HUES64 (cell line): ENCODE measurements around the gene APOC1.

Experiments
- H3K27ac ChIP-seq: 2 replicates; pipeline ENCODE4 v1.7.0; 2013; ENCODE audit warnings: low read depth, low read length, inconsistent platforms
- H3K27me3 ChIP-seq: 2 replicates; pipeline ENCODE4 v1.6.1; 2013; ENCODE audit warnings: mild to moderate bottlenecking, low read length; ENCODE audit not compliant: insufficient read depth
- H3K36me3 ChIP-seq: 2 replicates; pipeline ENCODE4 v1.6.1; 2013; ENCODE audit warnings: mild to moderate bottlenecking, low read length; ENCODE audit not compliant: insufficient read depth
- H3K4me1 ChIP-seq: 2 replicates; pipeline ENCODE4 v1.6.1; 2013; ENCODE audit warnings: mild to moderate bottlenecking, low read length, moderate library complexity; ENCODE audit not compliant: insufficient read depth
- H3K4me3 ChIP-seq: 2 replicates; pipeline ENCODE4 v1.5.1; 2013; ENCODE audit warnings: mild to moderate bottlenecking, low read length, moderate library complexity
- H3K9ac ChIP-seq: 2 replicates; pipeline ENCODE4 v1.6.1; 2013; ENCODE audit warnings: mild to moderate bottlenecking, low read depth, low read length
- H3K9me3 ChIP-seq: 2 replicates; pipeline ENCODE4 v1.6.1; 2013; ENCODE audit warnings: low read depth, low read length; ENCODE audit not compliant: insufficient read depth
- WGBS: fragments of 150-250, 120-280 bp; methylation state at CpG from one replicate; pipeline ENCODE4 v1.1.7; 2013; ENCODE audit warnings: missing lambda C conversion rate; 5-methylcytosine and 5-hydroxymethylcytosine counted together

The APOC1 gene

GRCh38 chr19:44890366-44891015 lies 23.9 kb upstream of the APOC1 start:
- Histone ChIP-seq H3K36me3 (peaks cover 60% of the 10 kb centered on the region), H3K27ac (peak overlapping the region; percentile 89), H3K9me3 (no peaks in the 10 kb centered on the region), H3K9ac (peak overlapping the region; percentile 72), H3K4me1 (peaks cover 6% of the 10 kb centered on the region; the same call in 1 of the 2 replicates), H3K27me3 (no peaks in the 10 kb centered on the region), H3K4me3 (peak overlapping the region; percentile 57)
- under 1% methylated on average over 40 of the region's 40 CpGs for WGBS

GRCh38 chr19:44891016-44891882 lies 23.2 kb upstream of the APOC1 start, which contains the start of gene TOMM40:
TSS of gene TOMM40 (plus strand) at chr19:44891254. CDS start at chr19:44891416, 162 bp downstream.
- H3K9ac ChIP-seq, result peak within 1 kb of the TSS; percentile 95
- peaks cover 6% of the 10 kb centered on the region; the same call in 1 of the 2 replicates for H3K4me1 ChIP-seq
- under 1% methylated on average over 81 of the region's 81 CpGs for WGBS
- H3K27me3 ChIP-seq, result no peaks in the 10 kb centered on the region
- peaks cover 60% of the 10 kb centered on the region for H3K36me3 ChIP-seq
- peak within 1 kb of the TSS; percentile 93 for H3K4me3 ChIP-seq
- H3K27ac ChIP-seq, result peak within 1 kb of the TSS; percentile 92
- H3K9me3 ChIP-seq, result no peaks in the 10 kb centered on the region

GRCh38 chr19:44892932-44893331 lies 21.5 kb upstream of the APOC1 start:
- peaks cover 66% of the 10 kb centered on the region for H3K36me3 ChIP-seq
- no peak overlapping the region for H3K27ac ChIP-seq
- 0 out of 2 replicates have a peak overlapping the region, but pooled peaks have one; percentile 93 for H3K4me3 ChIP-seq
- no peaks in the 10 kb centered on the region for H3K27me3 ChIP-seq
- peaks cover 6% of the 10 kb centered on the region; the same call in 1 of the 2 replicates for H3K4me1 ChIP-seq
- 97% methylated on average over 7 of the region's 7 CpGs for WGBS
- no peaks in the 10 kb centered on the region for H3K9me3 ChIP-seq
- 0 out of 2 replicates have a peak overlapping the region, but pooled peaks have one; percentile 95 for H3K9ac ChIP-seq

- 93% methylated on average over 18 of the region's 18 CpGs for WGBS
- peaks cover 66% of the 10 kb centered on the region for H3K36me3 ChIP-seq
Measured at GRCh38 chr19:44893332-44894051, 20.9 kb upstream of the APOC1 start.

GRCh38 chr19:44894052-44894400 lies 20.4 kb upstream of the APOC1 start:
- H3K9me3 ChIP-seq, result no peaks in the 10 kb centered on the region
- H3K27ac ChIP-seq, result no peak overlapping the region
- H3K4me1 ChIP-seq, result peaks cover 6% of the 10 kb centered on the region; the same call in 1 of the 2 replicates
- 94% methylated on average over 6 of the region's 6 CpGs for WGBS
- H3K36me3 ChIP-seq, result peaks cover 64% of the 10 kb centered on the region
- H3K27me3 ChIP-seq, result no peaks in the 10 kb centered on the region
- no peak overlapping the region for H3K9ac ChIP-seq
- H3K4me3 ChIP-seq, result no peak overlapping the region

More at GRCh38 chr19:44893332-44894051, 20.9 kb upstream of the APOC1 start:
- H3K4me3 ChIP-seq, result no peak overlapping the region
- H3K4me1 ChIP-seq, result peaks cover 6% of the 10 kb centered on the region; the same call in 1 of the 2 replicates
- H3K27ac ChIP-seq, result no peak overlapping the region
- no peak overlapping the region for H3K9ac ChIP-seq
- H3K9me3 ChIP-seq, result no peaks in the 10 kb centered on the region
- H3K27me3 ChIP-seq, result no peaks in the 10 kb centered on the region

GRCh38 chr19:44894946-44895345 lies 19.5 kb upstream of the APOC1 start:
- Histone ChIP-seq H3K27me3 (no peaks in the 10 kb centered on the region), H3K9ac (no peak overlapping the region), H3K9me3 (no peaks in the 10 kb centered on the region), H3K4me3 (no peak overlapping the region), H3K4me1 (peaks cover 6% of the 10 kb centered on the region; the same call in 1 of the 2 replicates), H3K36me3 (peaks cover 71% of the 10 kb centered on the region), H3K27ac (no peak overlapping the region)
- 90% methylated on average over 9 of the region's 9 CpGs for WGBS

DNA sequence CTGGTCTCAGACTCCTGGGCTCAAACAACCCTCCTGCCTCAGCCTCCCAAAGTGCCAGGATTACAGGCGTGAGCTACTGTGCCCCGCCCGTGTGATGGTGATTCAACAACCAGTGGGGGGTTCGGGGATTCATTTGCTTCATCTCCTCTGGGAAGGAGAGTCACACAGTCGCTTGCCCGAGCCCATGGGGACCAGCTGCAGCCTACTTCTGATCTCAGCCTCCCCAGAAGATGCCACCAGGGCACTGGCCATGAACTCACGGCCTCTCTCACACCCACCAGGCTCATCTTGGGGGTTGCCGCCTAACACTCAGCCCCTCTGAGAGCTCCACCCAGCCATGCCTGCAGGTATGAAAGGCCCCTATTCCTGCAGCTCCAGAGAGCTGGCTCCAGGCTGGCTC lies 16.6 kb upstream of the APOC1 start:
- Histone ChIP-seq H3K27ac (no peak overlapping the region), H3K9ac (no peak overlapping the region), H3K9me3 (no peaks in the 10 kb centered on the region), H3K36me3 (peaks cover 95% of the 10 kb centered on the region), H3K4me3 (no peak overlapping the region), H3K4me1 (no peaks in the 10 kb centered on the region), H3K27me3 (no peaks in the 10 kb centered on the region)
- 93% methylated on average over 8 of the region's 8 CpGs for WGBS

DNA sequence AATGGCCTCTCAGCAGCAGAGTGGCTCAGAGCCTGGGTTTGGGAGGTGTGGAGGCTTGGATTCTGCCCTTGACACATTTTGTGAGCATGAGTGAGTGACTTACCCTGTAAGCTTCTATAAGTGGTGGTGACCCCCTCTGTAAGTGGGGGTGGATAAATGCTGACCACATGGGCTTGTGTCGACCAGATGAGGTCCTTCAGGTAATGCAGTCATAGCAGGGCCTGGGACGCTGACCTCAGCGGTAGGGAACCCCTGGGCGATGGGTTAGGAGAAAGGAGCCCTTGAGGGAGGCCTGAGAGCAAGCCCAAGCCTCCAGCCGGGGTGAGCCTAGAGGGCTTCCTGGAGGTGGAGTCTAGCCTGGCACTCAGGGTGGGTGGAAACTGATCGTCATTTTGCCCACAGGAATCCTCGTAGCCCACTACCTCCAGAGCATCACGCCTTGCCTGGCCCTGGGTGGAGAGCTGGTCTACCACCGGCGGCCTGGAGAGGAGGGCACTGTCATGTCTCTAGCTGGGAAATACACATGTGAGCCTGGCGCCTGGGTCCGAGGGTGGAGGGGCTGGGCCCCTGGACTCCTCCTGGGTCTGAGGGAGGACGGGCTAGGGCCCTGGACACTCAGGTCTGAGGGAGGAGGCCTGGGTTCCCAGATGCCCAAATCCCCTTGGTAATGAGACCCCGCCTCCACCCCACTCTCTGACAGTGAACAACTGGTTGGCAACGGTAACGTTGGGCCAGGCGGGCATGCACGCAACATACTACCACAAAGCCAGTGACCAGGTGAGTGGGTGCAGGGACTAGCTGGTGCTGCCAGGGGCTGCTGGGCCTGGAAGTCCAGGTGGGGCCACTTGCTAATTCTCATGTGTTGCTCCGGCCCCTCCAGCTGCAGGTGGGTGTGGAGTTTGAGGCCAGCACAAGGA lies 13.8 kb upstream of the APOC1 start:
- H3K9me3 ChIP-seq, result no peaks in the 10 kb centered on the region
- no peaks in the 10 kb centered on the region for H3K27me3 ChIP-seq
- no peak overlapping the region for H3K27ac ChIP-seq
- peaks cover 72% of the 10 kb centered on the region for H3K36me3 ChIP-seq
- H3K4me3 ChIP-seq, result no peak overlapping the region
- 96% methylated on average over 19 of the region's 19 CpGs for WGBS
- H3K9ac ChIP-seq, result no peak overlapping the region
- H3K4me1 ChIP-seq, result no peaks in the 10 kb centered on the region

DNA sequence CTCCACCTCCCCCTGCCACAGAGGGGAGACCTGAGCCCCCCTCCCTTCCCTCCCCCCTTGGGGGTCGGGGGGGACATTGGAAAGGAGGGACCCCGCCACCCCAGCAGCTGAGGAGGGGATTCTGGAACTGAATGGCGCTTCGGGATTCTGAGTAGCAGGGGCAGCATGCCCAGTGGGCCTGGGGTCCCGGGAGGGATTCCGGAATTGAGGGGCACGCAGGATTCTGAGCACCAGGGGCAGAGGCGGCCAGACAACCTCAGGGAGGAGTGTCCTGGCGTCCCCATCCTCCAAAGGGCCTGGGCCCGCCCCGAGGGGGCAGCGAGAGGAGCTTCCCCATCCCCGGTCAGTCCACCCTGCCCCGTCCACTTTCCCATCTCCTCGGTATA lies 11.2 kb upstream of the APOC1 start:
- 82% methylated on average over 14 of the region's 15 CpGs for WGBS
- Histone ChIP-seq H3K36me3 (peaks cover 59% of the 10 kb centered on the region), H3K27me3 (no peaks in the 10 kb centered on the region), H3K27ac (no peak overlapping the region), H3K9me3 (no peaks in the 10 kb centered on the region), H3K9ac (no peak overlapping the region), H3K4me3 (no peak overlapping the region), H3K4me1 (no peaks in the 10 kb centered on the region)
